Kidney (tissue), 14 donors: ENCODE results near the gene AGAP2. TPM values are rescaled to one million over a fixed set of nuclear protein-coding genes. Genes with fewer than 3 reads are reported as not detected.
"Not testable (repeated sequence)": the region's sequence is repeated elsewhere in the genome, so short reads cannot be mapped to it uniquely, and the experiment has no call there.

Experiments
- DNase-seq, 5 donors: peaks; one replicate each; pipeline ENCODE4 v3.0.0-alpha.2; 2013 to 2020
- FAIRE-seq: peaks from 2 replicates; lab custom pipeline; 2012; peaks lifted over from hg19 to GRCh38; lab: Jason Lieb, UNC
- H3K27ac ChIP-seq, 2 donors: one replicate each; pipeline ENCODE4 v1.7.0; 2013; ENCODE audit warnings: low read depth in 2 of 2, low read length in 2 of 2, inconsistent platforms in 1 of 2
- H3K27me3 ChIP-seq: one replicate; pipeline ENCODE4 v1.7.1; 2013; ENCODE audit warnings: low read length, inconsistent platforms; ENCODE audit not compliant: control insufficient read depth, insufficient read depth
- H3K36me3 ChIP-seq, 3 donors: one replicate each; pipeline versions ENCODE4 v1.7.0 to v1.7.1; 2013; ENCODE audit warnings: low read length in 3 of 3, control low read depth in 1 of 3, inconsistent platforms in 1 of 3; ENCODE audit not compliant: insufficient read depth in 3 of 3, control insufficient read depth in 2 of 3
- H3K4me1 ChIP-seq, 3 donors: one replicate each; pipeline versions ENCODE4 v1.7.0 to v1.7.1; 2013; ENCODE audit warnings: low read length in 3 of 3, inconsistent platforms in 1 of 3, low read depth in 1 of 3; ENCODE audit not compliant: control insufficient read depth in 2 of 3, insufficient read depth in 2 of 3
- H3K4me3 ChIP-seq, 3 donors: one replicate each; pipeline versions ENCODE4 v1.7.0 to v1.8.1; 2013; ENCODE audit warnings: low read length in 3 of 3, control low read depth in 1 of 3, inconsistent platforms in 1 of 3
- H3K9ac ChIP-seq, 3 donors: one replicate each; pipeline versions ENCODE4 v1.7.0 to v1.7.1; 2013; ENCODE audit warnings: low read length in 3 of 3, control low read depth in 1 of 3, inconsistent platforms in 1 of 3
- H3K9me3 ChIP-seq, 3 donors: one replicate each; pipeline versions ENCODE4 v1.7.0 to v1.7.1; 2013; ENCODE audit warnings: low read length in 3 of 3, control low read depth in 1 of 3, inconsistent platforms in 1 of 3; ENCODE audit not compliant: control insufficient read depth in 2 of 3, insufficient read depth in 1 of 3
- CTCF ChIP-seq: IDR thresholded peaks from 3 replicates; pipeline ENCODE4 v1.5.1; 2012; ENCODE audit warnings: mild to moderate bottlenecking, moderate library complexity, borderline replicate concordance; ENCODE audit not compliant: insufficient read depth; ENCODE audit errors: extremely low read depth
- intact Hi-C: fragments of 100-400 bp; cut with DNase I; formaldehyde crosslinking; loops from one replicate; pipeline ENCODE4 v1.11.1; 2022
- polyA plus RNA-seq: library from polyadenylated mRNA; stranded (reverse); fragments of 350-450 nt; fragmentation: Illumina TruSeq; extraction: RNeasy Lipid Tissue Mini Kit (QIAGEN cat#74804); gene quantifications from one replicate; pipeline ENCODE4 v1.2.3, GENCODE V29; 2014; ENCODE audit warnings: low read depth, low replicate concordance; ENCODE audit not compliant: insufficient read depth
- total RNA-seq: library from RNA; stranded (reverse); fragmentation: NEBNext Ultra II Directional; extraction: Animal tissue kit (Norgen Biotek cat#: 25700); gene quantifications from one replicate; pipeline ENCODE4 v1.2.1, GENCODE V29; 2021
- donor health status: control.
- donor health status: control.
- donor health status: control.
- donor health status: control.
- donor health status: control.
- donor health status: DM: yes; HTN: yes; CAD: no.
- donor health status: Normal renal cell carcinoma (clear cell type).

Gene AGAP2
- total and polyA plus RNA-seq, 2 donors from 2014 or later: 0.13 to 3.7 TPM

- Histone ChIP-seq H3K9ac (no peak overlapping the region), H3K27ac (no peak overlapping the region), H3K4me1 (peaks cover 0 to 12% (median 0%) of the 10 kb centered on the region in 3 donors), H3K36me3 (peaks cover 0 to 15% (median 15%) of the 10 kb centered on the region in 3 donors), H3K27me3 (no peaks in the 10 kb centered on the region), H3K9me3 (no peaks in the 10 kb centered on the region), H3K4me3 (no peak overlapping the region)
- FAIRE-seq (no peak), DNase-seq (no peak)
- TF ChIP-seq CTCF: no peak
- intact Hi-C loops: no loop called here
Measured at GRCh38 chr12:57723630-57723962, 14.9 kb downstream of the AGAP2 start.

- no peak overlapping the region for H3K4me3 ChIP-seq
- H3K9me3 ChIP-seq: no peaks in the 10 kb centered on the region
- no peak overlapping the region for H3K9ac ChIP-seq
- FAIRE-seq (no peak), DNase-seq (no peak)
- peaks cover 0 to 22% (median 18%) of the 10 kb centered on the region in 3 donors for H3K36me3 ChIP-seq
- no peaks in the 10 kb centered on the region for H3K27me3 ChIP-seq
- intact Hi-C loops: no loop called here
- H3K27ac ChIP-seq: no peak overlapping the region
- no peak for TF ChIP-seq CTCF
- H3K4me1 ChIP-seq: peaks cover 0 to 12% (median 0%) of the 10 kb centered on the region in 3 donors
Measured at GRCh38 chr12:57722716-57723629, 15.6 kb downstream of the AGAP2 start.

GRCh38 chr12:57721846-57722608 lies 16.5 kb downstream of the AGAP2 start:
- intact Hi-C loops, FAIRE-seq: not testable (repeated sequence)
- H3K36me3 ChIP-seq: peaks cover 0 to 29% (median 22%) of the 10 kb centered on the region in 3 donors

More at GRCh38 chr12:57721846-57722608, 16.5 kb downstream of the AGAP2 start:
- not testable (repeated sequence) for H3K9me3 ChIP-seq, H3K27me3 ChIP-seq, H3K27ac ChIP-seq, H3K4me1 ChIP-seq, H3K4me3 ChIP-seq, DNase-seq, H3K9ac ChIP-seq
